Occipital lobe (tissue), 3 donors: ENCODE data around the gene MBNL1. TPM values are rescaled to one million over a fixed set of nuclear protein-coding genes. Genes with fewer than 3 reads are reported as not detected.

ENCODE experiments used
- DNase-seq: peaks from one replicate; lab custom pipeline; 2025; lab: John Stamatoyannopoulos, UW
- small RNA-seq: library from RNA; depleted of rRNA; stranded (forward); fragments of <200 nt; gene quantifications from one replicate; pipeline ENCODE3, GENCODE V24; 2014
- total RNA-seq: library from RNA; depleted of rRNA; stranded (reverse); fragments of >200 nt; gene quantifications from one replicate; pipeline ENCODE4 v1.2.3, GENCODE V29; 2014

MBNL1 gene
- total RNA-seq, 1 donor from 2014 or later = 68.5 TPM

DNA sequence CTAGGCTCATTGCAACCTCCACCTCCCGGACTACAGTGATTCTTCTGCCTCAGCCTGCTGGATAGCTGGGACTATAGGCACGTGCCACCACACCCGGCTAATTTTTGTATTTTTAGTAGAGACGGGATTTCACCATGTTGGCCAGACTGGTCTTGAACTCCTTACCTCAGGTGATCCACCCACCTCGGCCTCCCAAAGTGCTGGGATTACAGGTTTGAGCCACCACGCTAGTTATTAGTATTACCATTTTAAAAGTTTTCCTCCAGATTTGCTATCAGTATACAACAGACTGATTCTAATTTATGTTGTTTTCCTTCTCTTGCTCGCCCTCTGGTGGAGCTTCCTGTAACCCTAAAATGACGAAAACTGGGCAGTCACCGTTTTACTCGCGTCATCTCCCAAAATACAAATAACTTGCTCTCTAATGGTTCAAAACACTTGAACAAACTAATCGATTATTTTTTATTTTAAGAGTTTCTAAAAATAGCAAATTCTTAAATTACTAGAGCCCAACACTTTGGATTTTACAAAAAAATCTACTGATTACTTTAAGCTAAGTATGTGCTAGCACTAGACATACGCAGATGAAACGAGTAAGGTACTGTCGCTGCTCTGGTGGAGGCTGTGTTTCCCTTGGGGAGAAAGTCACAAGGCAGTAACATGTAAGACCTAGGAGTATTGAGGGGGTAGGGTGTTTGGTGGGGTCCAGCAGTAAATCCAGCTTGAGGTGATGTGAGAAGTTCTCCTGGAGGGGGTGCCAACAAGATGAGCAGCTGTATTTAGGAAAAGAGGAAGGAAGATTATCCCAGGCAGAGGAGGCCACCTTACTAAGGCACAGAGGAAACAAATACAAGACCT lies 203.3 kb downstream of the MBNL1 start:
- DNase-seq = no peak

DNA sequence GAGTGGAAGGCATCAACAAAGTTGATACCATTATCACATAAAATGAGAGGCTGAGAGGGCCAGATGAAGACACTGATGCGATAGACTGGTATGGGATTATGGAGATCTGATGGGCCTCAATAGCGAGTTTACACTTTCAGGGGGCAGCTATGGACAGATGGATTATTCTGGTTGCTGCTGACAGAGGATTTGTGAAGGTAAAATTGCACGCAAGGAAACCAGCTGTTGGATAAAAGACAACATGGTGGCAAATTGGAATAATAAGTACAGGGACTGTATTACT lies 203.9 kb downstream of the MBNL1 start:
- no peak for DNase-seq

DNA sequence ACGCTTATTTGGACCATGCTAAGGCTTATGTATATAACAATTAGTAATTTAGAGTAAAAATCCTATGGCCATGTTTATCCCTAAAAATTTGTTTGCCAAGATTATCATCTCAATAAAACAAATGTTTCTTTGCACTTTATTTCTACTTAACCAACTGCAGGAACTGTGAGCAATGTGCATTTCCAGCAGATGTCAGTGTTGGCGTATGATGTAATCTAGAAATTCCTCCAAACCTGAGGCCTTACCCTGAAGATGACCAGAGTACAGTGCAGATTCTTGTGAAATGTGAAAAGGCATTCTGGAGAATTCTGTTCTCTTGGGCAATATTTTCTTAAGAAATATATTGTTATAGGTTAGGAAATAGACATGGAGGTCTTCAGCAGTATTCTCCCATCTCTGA lies 205.9 kb downstream of the MBNL1 start:
- no peak for DNase-seq

- DNase-seq = no peak
Observed at GRCh38 chr3:152477422-152477821, 208.7 kb downstream of the MBNL1 start.

- no peak for DNase-seq
Observed at GRCh38 chr3:152480282-152480953, 211.7 kb downstream of the MBNL1 start.

DNA sequence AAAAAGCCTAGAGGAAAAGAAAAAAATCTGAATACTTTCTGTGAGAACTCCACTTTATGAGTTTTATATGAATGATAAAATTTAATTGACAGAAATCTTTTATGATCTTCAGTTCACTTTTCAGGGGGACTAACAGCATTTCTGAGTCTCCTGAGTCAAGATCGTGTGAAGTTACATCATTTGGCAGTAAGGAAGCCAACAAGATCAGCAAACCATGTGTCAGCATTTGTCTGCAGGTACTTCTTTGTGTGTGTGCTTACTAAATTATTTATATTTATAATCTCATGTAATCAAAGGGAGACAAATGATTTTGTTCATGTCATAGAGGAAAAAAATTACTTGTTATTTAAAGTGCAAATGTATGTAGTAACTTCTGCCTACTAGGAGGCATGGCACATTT lies 217.6 kb downstream of the MBNL1 start:
- DNase-seq = no peak

DNA sequence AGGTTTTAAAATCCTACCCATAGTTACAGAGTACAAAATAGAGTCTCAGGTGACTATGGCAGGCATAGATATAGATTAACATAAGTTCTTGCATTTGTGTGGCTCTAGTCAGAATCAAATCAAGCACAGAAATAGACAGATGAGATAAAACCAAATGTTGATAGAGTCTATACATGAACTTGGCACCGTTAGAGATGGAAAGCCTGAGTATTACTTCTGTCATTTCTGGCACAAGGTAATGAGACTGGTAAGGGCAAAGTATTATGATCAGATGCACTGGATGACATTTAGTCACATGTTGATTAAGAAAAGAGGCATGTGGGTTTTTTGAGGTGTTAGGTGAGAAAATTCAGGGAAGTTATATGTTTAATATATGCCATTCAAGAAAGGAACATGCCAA lies 219.7 kb downstream of the MBNL1 start:
- no peak for DNase-seq

DNA sequence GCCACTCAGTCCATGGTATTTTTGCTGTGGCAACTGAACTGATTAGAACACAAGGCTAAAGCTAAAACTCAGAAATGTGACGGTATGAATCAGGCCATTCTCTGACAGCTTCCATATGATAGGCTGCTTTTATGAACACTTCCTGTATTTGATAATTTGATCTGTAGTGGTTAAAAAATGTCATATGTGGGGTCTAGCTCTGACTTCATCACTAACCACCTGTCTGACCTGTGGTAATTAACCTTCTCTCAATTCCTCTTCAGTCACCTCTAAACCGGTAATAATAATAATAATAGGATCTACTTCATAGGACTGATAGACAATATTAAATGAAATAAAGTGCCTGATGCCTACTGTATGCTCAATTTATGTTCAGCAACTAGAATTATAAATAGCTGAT lies 223.2 kb downstream of the MBNL1 start:
- DNase-seq = no peak

DNA sequence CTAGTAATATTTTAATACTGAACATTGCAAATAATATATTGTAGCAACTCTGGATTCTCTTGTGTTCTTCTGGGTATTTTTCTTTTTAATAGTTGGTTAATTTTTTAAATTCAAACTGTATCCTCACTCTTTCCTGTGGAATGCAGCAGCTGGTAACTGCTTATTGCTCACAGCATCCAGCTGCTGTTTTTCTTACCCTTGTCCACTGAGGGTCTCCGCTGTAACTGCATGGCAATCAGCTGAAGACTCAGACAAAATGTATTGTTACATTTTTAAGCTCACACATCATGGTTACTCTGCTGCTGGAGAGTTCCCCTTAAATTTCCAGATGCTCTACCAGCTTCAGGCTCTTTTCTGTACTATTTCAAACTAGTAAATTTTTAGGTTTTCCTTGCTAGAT lies 227.6 kb downstream of the MBNL1 start:
- no peak for DNase-seq

- no peak for DNase-seq
Observed at GRCh38 chr3:152496716-152497115, 228.0 kb downstream of the MBNL1 start.

DNA sequence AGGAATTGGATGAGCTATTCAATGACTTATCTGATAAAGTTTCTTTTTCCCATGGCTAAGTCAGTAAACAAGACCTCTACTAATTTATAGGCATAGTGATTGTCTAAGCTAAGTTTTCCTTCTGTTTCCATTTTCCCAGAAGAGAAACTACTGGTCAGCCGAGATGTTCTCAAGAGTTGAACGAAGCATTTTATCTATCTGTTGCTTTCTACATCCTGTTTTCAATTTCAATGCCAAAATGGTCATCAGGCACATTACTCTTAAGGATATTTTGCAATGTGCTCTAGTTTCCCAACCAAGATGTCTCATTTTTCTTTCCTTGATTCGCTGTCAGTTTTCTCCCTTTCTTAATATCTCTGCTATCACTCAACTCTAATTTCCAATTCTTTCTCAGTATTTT lies 228.7 kb downstream of the MBNL1 start:
- no peak for DNase-seq

DNA sequence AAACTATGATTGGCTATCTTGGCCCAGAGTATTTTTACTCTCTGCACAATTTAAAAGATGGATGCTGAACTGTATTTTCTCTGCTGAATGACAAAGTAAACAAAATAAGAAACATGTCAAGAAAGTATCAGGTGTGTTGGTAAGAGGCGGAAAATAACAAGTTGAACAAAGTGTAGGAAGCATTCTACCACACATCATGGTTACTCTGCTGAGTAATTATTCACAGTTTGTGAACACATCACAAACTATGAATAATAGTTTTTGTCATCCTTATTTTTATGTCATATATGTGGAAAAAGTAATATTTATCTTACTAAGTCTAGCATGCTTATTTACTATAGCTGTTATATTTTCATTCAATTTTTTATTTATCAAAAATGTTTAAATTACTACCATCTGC lies 229.2 kb downstream of the MBNL1 start:
- DNase-seq = no peak

GRCh38 chr3:152499791-152500385 lies 231.2 kb downstream of the MBNL1 start:
- DNase-seq = no peak

GRCh38 chr3:152505926-152506325 lies 237.2 kb downstream of the MBNL1 start:
- no peak for DNase-seq

DNA sequence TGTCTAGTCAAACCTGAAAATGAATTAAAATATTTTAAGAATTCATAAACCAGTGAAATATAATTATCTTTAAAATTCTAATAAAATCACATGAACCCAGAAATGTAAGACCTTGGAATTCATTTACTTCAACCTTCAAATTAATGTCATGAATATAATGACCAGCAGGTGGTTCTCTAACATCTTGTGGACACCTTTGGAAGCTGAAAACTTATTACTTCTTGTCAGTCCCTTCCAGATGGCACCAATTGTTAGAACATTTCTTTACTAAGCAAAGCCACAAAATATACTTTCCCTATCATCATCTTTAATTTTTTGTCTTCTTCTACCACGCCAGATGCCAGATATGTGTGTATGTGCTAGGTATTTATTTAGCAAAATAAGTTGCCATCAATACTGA lies 240.0 kb downstream of the MBNL1 start:
- no peak for DNase-seq

- no peak for DNase-seq
Observed at GRCh38 chr3:152511904-152512303, 243.2 kb downstream of the MBNL1 start.

DNA sequence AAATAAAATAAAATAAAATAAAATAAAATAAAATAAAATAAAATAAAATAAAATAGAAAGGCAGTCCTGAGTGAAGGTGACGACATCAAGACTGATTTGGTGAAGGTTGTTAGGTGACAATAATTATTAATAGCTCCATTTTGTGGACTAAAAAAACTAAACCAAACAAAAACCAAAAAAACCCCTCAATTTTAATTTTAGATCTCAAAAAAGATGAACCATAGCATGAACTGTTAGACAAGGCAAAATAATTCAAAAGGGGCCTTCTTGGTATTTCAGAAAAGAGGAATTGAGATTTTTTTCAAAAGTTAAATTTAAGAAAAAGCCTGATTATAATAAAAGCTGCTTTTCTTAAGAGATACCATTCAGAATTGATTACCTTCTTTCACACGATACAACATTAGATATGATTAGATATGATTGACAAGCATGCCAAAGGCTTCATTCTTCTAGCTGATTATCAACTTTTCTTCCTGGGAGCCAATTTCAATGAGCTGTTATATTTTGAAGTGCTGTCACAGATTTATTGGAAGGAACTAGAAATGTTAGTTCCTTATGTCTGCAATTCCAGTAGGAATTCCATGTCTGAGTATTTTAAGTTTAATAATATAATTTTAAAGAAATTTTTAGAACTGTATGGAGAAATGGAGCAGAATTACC lies 244.7 kb downstream of the MBNL1 start:
- no peak for DNase-seq

Small RNA genes lying within 50 kb of the gene (small RNA-seq; reads per million reads assigned to genes)
- gene RF00019 = not detected
